OCI-LY1 (cell line): ENCODE data around the gene ULK3.

Experiments used
- EZH2 ChIP-seq: fragments of 200-600 bp; sonication (generic), shearing (Covaris generic); IDR thresholded peaks from 2 replicates; pipeline ENCODE4 v1.8.0; 2017; ENCODE audit warnings: borderline replicate concordance, mixed run types, mild to moderate bottlenecking, antibody characterized with exemption, low read length, moderate library complexity, mixed read lengths
- TF ChIP-seq, protein P1 (sequence below): fragments of 200-600 bp; sonication (generic), shearing (Covaris generic); IDR thresholded peaks from 2 replicates; pipeline ENCODE4 v1.5.1; 2017; ENCODE audit warnings: mild to moderate bottlenecking, antibody characterized with exemption, low read length, moderate library complexity, mixed read lengths

- TF ChIP-seq, protein P1, sequence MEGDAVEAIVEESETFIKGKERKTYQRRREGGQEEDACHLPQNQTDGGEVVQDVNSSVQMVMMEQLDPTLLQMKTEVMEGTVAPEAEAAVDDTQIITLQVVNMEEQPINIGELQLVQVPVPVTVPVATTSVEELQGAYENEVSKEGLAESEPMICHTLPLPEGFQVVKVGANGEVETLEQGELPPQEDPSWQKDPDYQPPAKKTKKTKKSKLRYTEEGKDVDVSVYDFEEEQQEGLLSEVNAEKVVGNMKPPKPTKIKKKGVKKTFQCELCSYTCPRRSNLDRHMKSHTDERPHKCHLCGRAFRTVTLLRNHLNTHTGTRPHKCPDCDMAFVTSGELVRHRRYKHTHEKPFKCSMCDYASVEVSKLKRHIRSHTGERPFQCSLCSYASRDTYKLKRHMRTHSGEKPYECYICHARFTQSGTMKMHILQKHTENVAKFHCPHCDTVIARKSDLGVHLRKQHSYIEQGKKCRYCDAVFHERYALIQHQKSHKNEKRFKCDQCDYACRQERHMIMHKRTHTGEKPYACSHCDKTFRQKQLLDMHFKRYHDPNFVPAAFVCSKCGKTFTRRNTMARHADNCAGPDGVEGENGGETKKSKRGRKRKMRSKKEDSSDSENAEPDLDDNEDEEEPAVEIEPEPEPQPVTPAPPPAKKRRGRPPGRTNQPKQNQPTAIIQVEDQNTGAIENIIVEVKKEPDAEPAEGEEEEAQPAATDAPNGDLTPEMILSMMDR = no peak
- no peak for TF ChIP-seq EZH2
Measured at GRCh38 chr15:74794248-74794969, 48.5 kb downstream of the ULK3 start.
